HCT116 (cell line): Measurements from ENCODE around the gene LCN10. TPM values are rescaled to one million over a fixed set of nuclear protein-coding genes. Genes with fewer than 3 reads are reported as not detected.

Source experiments
- ATAC-seq: fragments of 200-7000 bp; cut with Tn5 transposase; 2 replicates; pipeline ENCODE4 v1.9.1; 2020; ENCODE audit warnings: mild to moderate bottlenecking, moderate library complexity
- BruUV-seq: library from RNA; stranded (reverse); fragments of 400-500 nt; replicated peaks from 2 replicates; lab custom pipeline; 2021; lab: Mats Ljungman, UMichigan
- CTCF ChIA-PET: fragments of 300-600 bp; sonication (Branson Sonifier 250); formaldehyde crosslinking; loops from one replicate; lab custom pipeline; 2021; ENCODE audit warnings: antibody characterized with exemption; lab: Charles Lee
- POLR2A ChIA-PET: fragments of 300-600, 350-600 bp; sonication (Branson Sonifier 250); formaldehyde crosslinking; loops from one replicate; lab custom pipeline; 2021; ENCODE audit warnings: antibody characterized with exemption; lab: Charles Lee
- RAD21 ChIA-PET, 2 experiments: fragments of 300-600 bp; sonication (Branson Sonifier 250); formaldehyde crosslinking; loops; one replicate each; lab custom pipeline; 2023; ENCODE audit warnings: low total read pairs in 2 of 2; ENCODE audit not compliant: uncharacterized antibody in 2 of 2, unreplicated experiment in 2 of 2, low non-redundant PET in 1 of 2; lab: Charles Lee
- DNase-seq: peaks from one replicate; pipeline ENCODE4 v3.0.0-alpha.2; 2010; ENCODE audit warnings: low read depth, low spot score
- H2AFZ ChIP-seq: fragments of 200-600 bp; shearing (Covaris generic), sonication (generic); 2 replicates; pipeline ENCODE4 v1.6.1; 2017; ENCODE audit warnings: low read depth, mixed run types, mixed read lengths, antibody characterized with exemption, low read length; ENCODE audit not compliant: poor library complexity, severe bottlenecking
- H3K27ac ChIP-seq: 2 replicates; pipeline ENCODE4 v1.5.1; 2012; ENCODE audit warnings: low read depth, low read length
- H3K27me3 ChIP-seq: fragments of 200-600 bp; sonication (generic); 2 replicates; pipeline ENCODE4 v1.6.1; 2016; ENCODE audit warnings: mixed run types, low read length, mixed read lengths; ENCODE audit not compliant: insufficient read depth
- H3K36me3 ChIP-seq, 2 experiments: fragments of 200-500 bp in 1 of 2; fragments of 200-600 bp in 1 of 2; sonication (Bioruptor generic) in 1 of 2; sonication (generic) in 1 of 2; 2 replicates each; pipeline versions ENCODE4 v1.5.1 to v1.6.1; 2014 to 2016; ENCODE audit warnings: low read length in 2 of 2, inconsistent platforms in 1 of 2, mixed read lengths in 1 of 2, mixed run types in 1 of 2; ENCODE audit not compliant: insufficient read depth in 2 of 2, control insufficient read depth in 1 of 2
- H3K4me1 ChIP-seq, 2 experiments: fragments of 200-600 bp in 1 of 2; sonication (generic) in 1 of 2; 2 replicates each; pipeline versions ENCODE4 v1.5.1 to v1.6.1; 2012 to 2017; ENCODE audit warnings: low read length in 2 of 2, inconsistent platforms in 1 of 2, mild to moderate bottlenecking in 1 of 2, mixed read lengths in 1 of 2, mixed run types in 1 of 2, moderate library complexity in 1 of 2; ENCODE audit not compliant: insufficient read depth in 2 of 2, control insufficient read depth in 1 of 2
- H3K4me2 ChIP-seq: fragments of 200-600 bp; sonication (generic); 2 replicates; pipeline ENCODE4 v1.6.1; 2017; ENCODE audit warnings: mixed run types, low read length, mixed read lengths
- H3K4me3 ChIP-seq, 2 experiments: fragments of 200-600 bp in 1 of 2; sonication (generic) in 1 of 2; replicated peaks in 1 of 2; 2 replicates each; pipeline ENCODE4 v1.5.1; 2011 to 2016; ENCODE audit warnings: low read length in 2 of 2, control low read depth in 1 of 2, low read depth in 1 of 2, mild to moderate bottlenecking in 1 of 2, mixed read lengths in 1 of 2, mixed run types in 1 of 2
- H3K79me2 ChIP-seq: fragments of 200-600 bp; sonication (generic); 2 replicates; pipeline ENCODE4 v1.6.1; 2017; ENCODE audit warnings: mild to moderate bottlenecking, mixed run types, low read length, moderate library complexity, mixed read lengths; ENCODE audit not compliant: insufficient read depth
- H3K9ac ChIP-seq: fragments of 200-600 bp; sonication (generic); 2 replicates; pipeline ENCODE4 v1.6.1; 2016; ENCODE audit warnings: low read length, mixed read lengths
- H3K9me2 ChIP-seq: fragments of 200-600 bp; sonication (generic), shearing (Covaris generic); 2 replicates; pipeline ENCODE4 v1.6.1; 2017; ENCODE audit warnings: mixed run types, mild to moderate bottlenecking, moderate library complexity; ENCODE audit not compliant: insufficient read depth
- H3K9me3 ChIP-seq, 2 experiments: fragments of 200-500 bp in 1 of 2; fragments of 200-600 bp in 1 of 2; sonication (Bioruptor generic) in 1 of 2; sonication (generic) in 1 of 2; 2 replicates each; pipeline ENCODE4 v1.6.1; 2014 to 2017; ENCODE audit warnings: low read length in 2 of 2, mixed read lengths in 2 of 2, inconsistent platforms in 1 of 2, low read depth in 1 of 2, mild to moderate bottlenecking in 1 of 2, mixed run types in 1 of 2, moderate library complexity in 1 of 2; ENCODE audit not compliant: control insufficient read depth in 1 of 2, insufficient read depth in 1 of 2
- H4K20me1 ChIP-seq: fragments of 200-600 bp; sonication (generic), shearing (Covaris generic); 2 replicates; pipeline ENCODE4 v1.6.1; 2017; ENCODE audit warnings: mixed run types, mild to moderate bottlenecking, moderate library complexity; ENCODE audit not compliant: insufficient read depth
- CBX3 ChIP-seq: IDR thresholded peaks from 2 replicates; pipeline ENCODE4 v1.6.1; 2012; ENCODE audit warnings: low read depth
- CEBPB ChIP-seq: IDR thresholded peaks from 2 replicates; pipeline ENCODE4 v1.6.1; 2012; ENCODE audit warnings: low read depth
- EGR1 ChIP-seq: IDR thresholded peaks from 2 replicates; pipeline ENCODE4 v1.6.1; 2012; ENCODE audit warnings: low read depth
- EZH2phosphoT487 ChIP-seq: fragments of 200-600 bp; IDR thresholded peaks from 2 replicates; pipeline ENCODE4 v1.6.1; 2018; ENCODE audit warnings: antibody characterized with exemption, borderline replicate concordance
- FOSL1 ChIP-seq: IDR thresholded peaks from 2 replicates; pipeline ENCODE4 v1.6.1; 2012; ENCODE audit warnings: low read depth
- JUND ChIP-seq: IDR thresholded peaks from 2 replicates; pipeline ENCODE4 v1.6.1; 2012
- POLR2A ChIP-seq: IDR thresholded peaks from 2 replicates; pipeline ENCODE4 v1.7.0; 2011; ENCODE audit warnings: borderline replicate concordance; ENCODE audit not compliant: insufficient read depth, insufficient read length; ENCODE audit errors: extremely low read depth
- POLR2AphosphoS5 ChIP-seq: IDR thresholded peaks from 2 replicates; pipeline ENCODE4 v1.6.1; 2011; ENCODE audit warnings: mild to moderate bottlenecking, low read depth, low read length, moderate library complexity
- RAD21 ChIP-seq: IDR thresholded peaks from 2 replicates; pipeline ENCODE4 v1.6.1; 2012; ENCODE audit warnings: low read depth, mild to moderate bottlenecking
- SIN3A ChIP-seq: IDR thresholded peaks from 2 replicates; pipeline ENCODE4 v1.6.1; 2012; ENCODE audit warnings: low read depth
- SP1 ChIP-seq: IDR thresholded peaks from 2 replicates; pipeline ENCODE4 v1.6.1; 2012; ENCODE audit warnings: low read depth
- SRF ChIP-seq: IDR thresholded peaks from 2 replicates; pipeline ENCODE4 v1.6.1; 2012; ENCODE audit warnings: low read depth
- TCF7L2 ChIP-seq: IDR thresholded peaks from 2 replicates; pipeline ENCODE4 v1.7.0; 2011; ENCODE audit warnings: borderline replicate concordance, inconsistent platforms; ENCODE audit not compliant: insufficient read depth, insufficient read length; ENCODE audit errors: extremely low read depth
- YY1 ChIP-seq: IDR thresholded peaks from 2 replicates; pipeline ENCODE4 v1.6.1; 2011; ENCODE audit warnings: low read length, low read depth, moderate library complexity, mild to moderate bottlenecking; ENCODE audit not compliant: insufficient replicate concordance; ENCODE audit errors: extremely low read depth
- ZFX ChIP-seq: fragments of 450-650 bp; IDR thresholded peaks from 2 replicates; pipeline ENCODE4 v1.6.1; 2017
- ZNF274 ChIP-seq: fragments of 200-500 bp; sonication (Bioruptor generic); IDR thresholded peaks from 2 replicates; pipeline ENCODE4 v1.6.1; 2014; ENCODE audit warnings: mild to moderate bottlenecking, low read depth, low read length, inconsistent platforms
- intact Hi-C: fragments of 100-400 bp; cut with micrococcal nuclease; formaldehyde crosslinking; loops from 2 replicates; pipeline ENCODE4 v1.10.0; 2022
- total RNA-seq: library from RNA; stranded (reverse); gene quantifications from one replicate; pipeline ENCODE4 v1.2.1, GENCODE V29; 2021; ENCODE audit not compliant: unreplicated experiment
- TF ChIP-seq, protein P1 (sequence below): IDR thresholded peaks from 2 replicates; pipeline ENCODE4 v1.6.1; 2012
- TF ChIP-seq, protein P2 (sequence below), 3 experiments: fragments of 200-600 bp in 1 of 3; sonication (generic) in 1 of 3; IDR thresholded peaks in 2 of 3; conservative IDR thresholded peaks in 1 of 3; 2 replicates each; pipeline ENCODE4 v1.5.1; 2012 to 2017; ENCODE audit warnings: low read depth in 2 of 3, low read length in 2 of 3, antibody characterized with exemption in 1 of 3, borderline replicate concordance in 1 of 3, control low read depth in 1 of 3, mild to moderate bottlenecking in 1 of 3, mixed read lengths in 1 of 3, mixed run types in 1 of 3, moderate library complexity in 1 of 3; ENCODE audit not compliant: insufficient read depth in 1 of 3

LCN10 gene
- total RNA-seq, 1 experiment from 2014 or later: not detected

DNA sequence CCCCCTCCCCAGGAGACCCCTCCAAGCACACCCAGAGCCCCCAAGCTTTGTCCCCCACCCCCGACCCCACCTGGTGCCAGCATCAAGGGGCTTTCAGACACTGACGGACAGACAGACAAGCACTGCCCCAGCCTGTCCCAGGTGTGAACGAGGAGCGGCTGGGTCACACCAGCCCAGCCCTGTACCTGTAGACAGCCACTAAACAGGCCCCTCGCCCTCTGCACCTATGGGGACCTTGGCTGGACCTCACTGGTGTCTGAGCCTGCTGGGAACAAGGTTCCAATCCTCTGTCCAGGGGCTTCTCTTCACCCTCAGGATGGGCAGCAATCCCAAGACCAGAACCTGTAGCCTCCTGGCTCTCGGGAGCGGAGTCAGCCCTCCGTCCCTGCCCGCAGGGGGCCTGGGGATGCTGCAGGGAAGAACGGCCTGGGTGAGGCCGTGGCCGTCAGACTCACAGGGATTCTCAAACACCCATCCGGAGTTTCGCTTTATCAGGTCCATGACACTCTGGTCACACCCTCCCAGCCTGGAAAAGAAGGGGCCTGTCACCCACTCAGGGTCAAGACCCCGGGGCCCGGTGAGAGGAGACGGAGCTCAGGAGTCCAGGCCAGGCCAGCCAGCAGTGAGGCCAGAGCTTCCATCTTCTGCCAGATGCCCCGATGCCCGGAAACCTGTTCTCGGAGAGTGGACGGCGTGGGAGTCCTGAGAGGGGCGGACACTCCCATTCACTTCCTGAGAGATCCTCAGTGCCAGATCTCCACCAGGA, 2.8 kb upstream of the LCN10 start:
- no peak for DNase-seq
- Histone ChIP-seq H3K4me3 (no peak overlapping the region), H3K36me3 (no peaks in the 10 kb centered on the region), H3K4me2 (no peak overlapping the region), H3K9me2 (no peaks in the 10 kb centered on the region), H3K27me3 (no peaks in the 10 kb centered on the region), H3K4me1 (no peaks in the 10 kb centered on the region), H3K79me2 (no peaks in the 10 kb centered on the region), H2AFZ (no peak overlapping the region), H3K27ac (no peak overlapping the region), H4K20me1 (no peaks in the 10 kb centered on the region), H3K9me3 (no peaks in the 10 kb centered on the region), H3K9ac (no peak overlapping the region)
- intact Hi-C loops: no loop called here
- BruUV-seq: no TSS peak
- TF ChIP-seq EZH2phosphoT487 (no peak), ZFX (no peak), FOSL1 (no peak), RAD21 (no peak), POLR2A (no peak), SRF (no peak), CBX3 (no peak)
- ATAC-seq: no peak
- RAD21 ChIA-PET: no interaction called here
- CTCF ChIA-PET: interaction anchor here (0.7 kb wide), 1 partner anchor 43 kb away, joined by 3 read pairs; no protein-coding TSS in a partner anchor
- POLR2A ChIA-PET: interaction anchor here (1.0 kb wide), 1 partner anchor 17 kb away, joined by 3 read pairs; no protein-coding TSS in a partner anchor

DNA sequence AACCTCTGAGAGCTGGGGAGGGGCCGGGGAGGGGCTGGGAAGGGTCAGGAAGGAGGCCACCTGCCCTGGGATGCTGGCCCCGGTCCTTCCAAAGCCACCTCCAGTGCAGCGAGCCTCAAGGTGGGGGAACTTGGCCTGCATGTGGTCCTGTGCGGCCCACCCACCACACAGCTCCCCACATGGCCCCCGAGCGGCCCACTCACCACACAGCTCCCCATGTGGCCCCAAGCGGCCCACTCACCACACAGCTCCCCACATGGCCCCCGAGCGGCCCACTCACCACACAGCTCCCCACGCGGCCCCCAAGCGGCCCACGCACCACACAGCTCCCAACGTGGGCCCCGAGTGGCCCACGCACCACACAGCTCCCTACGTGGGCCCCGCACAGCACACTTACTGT, 2.0 kb upstream of the LCN10 start:
- no peaks in the 10 kb centered on the region for H3K27me3 ChIP-seq
- ChIA-PET CTCF (interaction anchor here (0.7 kb wide), 1 partner anchor 43 kb away, joined by 3 read pairs; no protein-coding TSS in a partner anchor), POLR2A (interaction anchor here (1.0 kb wide), 1 partner anchor 16 kb away, joined by 3 read pairs; no protein-coding TSS in a partner anchor), RAD21 (no interaction called here)
- H3K36me3 ChIP-seq: no peaks in the 10 kb centered on the region
- H3K4me2 ChIP-seq: no peak overlapping the region
- H3K9me3 ChIP-seq: no peaks in the 10 kb centered on the region
- no peaks in the 10 kb centered on the region for H3K4me1 ChIP-seq
- no peaks in the 10 kb centered on the region for H3K79me2 ChIP-seq
- BruUV-seq: no TSS peak
- no peak overlapping the region for H3K9ac ChIP-seq
- no peaks in the 10 kb centered on the region for H4K20me1 ChIP-seq
- DNase-seq: no peak
- intact Hi-C loops: no loop called here
- no peak for ATAC-seq
- no peak overlapping the region for H3K4me3 ChIP-seq
- H3K27ac ChIP-seq: no peak overlapping the region
- H3K9me2 ChIP-seq: no peaks in the 10 kb centered on the region
- H2AFZ ChIP-seq: no peak overlapping the region
- TF ChIP-seq YY1 (no peak), JUND (no peak), POLR2AphosphoS5 (no peak), EZH2phosphoT487 (no peak), FOSL1 (no peak), CEBPB (no peak), TCF7L2 (no peak), SP1 (no peak), SIN3A (no peak), ZNF274 (no peak), EGR1 (no peak)
- TF ChIP-seq, protein P1, sequence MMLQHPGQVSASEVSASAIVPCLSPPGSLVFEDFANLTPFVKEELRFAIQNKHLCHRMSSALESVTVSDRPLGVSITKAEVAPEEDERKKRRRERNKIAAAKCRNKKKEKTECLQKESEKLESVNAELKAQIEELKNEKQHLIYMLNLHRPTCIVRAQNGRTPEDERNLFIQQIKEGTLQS: no peak
- TF ChIP-seq, protein P2, sequence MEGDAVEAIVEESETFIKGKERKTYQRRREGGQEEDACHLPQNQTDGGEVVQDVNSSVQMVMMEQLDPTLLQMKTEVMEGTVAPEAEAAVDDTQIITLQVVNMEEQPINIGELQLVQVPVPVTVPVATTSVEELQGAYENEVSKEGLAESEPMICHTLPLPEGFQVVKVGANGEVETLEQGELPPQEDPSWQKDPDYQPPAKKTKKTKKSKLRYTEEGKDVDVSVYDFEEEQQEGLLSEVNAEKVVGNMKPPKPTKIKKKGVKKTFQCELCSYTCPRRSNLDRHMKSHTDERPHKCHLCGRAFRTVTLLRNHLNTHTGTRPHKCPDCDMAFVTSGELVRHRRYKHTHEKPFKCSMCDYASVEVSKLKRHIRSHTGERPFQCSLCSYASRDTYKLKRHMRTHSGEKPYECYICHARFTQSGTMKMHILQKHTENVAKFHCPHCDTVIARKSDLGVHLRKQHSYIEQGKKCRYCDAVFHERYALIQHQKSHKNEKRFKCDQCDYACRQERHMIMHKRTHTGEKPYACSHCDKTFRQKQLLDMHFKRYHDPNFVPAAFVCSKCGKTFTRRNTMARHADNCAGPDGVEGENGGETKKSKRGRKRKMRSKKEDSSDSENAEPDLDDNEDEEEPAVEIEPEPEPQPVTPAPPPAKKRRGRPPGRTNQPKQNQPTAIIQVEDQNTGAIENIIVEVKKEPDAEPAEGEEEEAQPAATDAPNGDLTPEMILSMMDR (IDR thresholded peaks at IDR 0.05 in 2 of 3, conservative IDR thresholded peaks at IDR 0.05 in 1 of 3; ENCODE audit: borderline replicate concordance in 1 of 3, insufficient read depth in 1 of 3, low read depth in 2 of 3, low read length in 2 of 3): no peak
